GM12865 (cell line): ENCODE measurements around the gene ITPKB.
A peak's percentile ranks its signal among the peaks of the same experiment; 100 is the strongest.

ENCODE experiments used
- DNase-seq: peaks from one replicate; pipeline ENCODE4 v3.0.0; 2010; ENCODE audit warnings: low read depth
- H3K4me3 ChIP-seq: 2 replicates; pipeline ENCODE4 v1.5.1; 2011; ENCODE audit warnings: mild to moderate bottlenecking, low read depth, low read length, control low read depth
- TF ChIP-seq, protein P1 (sequence below): IDR thresholded peaks from 2 replicates; pipeline ENCODE4 v1.5.1; 2011; ENCODE audit warnings: low read length, control low read depth, low read depth, inconsistent platforms; ENCODE audit not compliant: insufficient read depth; ENCODE audit errors: missing control alignments

The ITPKB gene

DNA sequence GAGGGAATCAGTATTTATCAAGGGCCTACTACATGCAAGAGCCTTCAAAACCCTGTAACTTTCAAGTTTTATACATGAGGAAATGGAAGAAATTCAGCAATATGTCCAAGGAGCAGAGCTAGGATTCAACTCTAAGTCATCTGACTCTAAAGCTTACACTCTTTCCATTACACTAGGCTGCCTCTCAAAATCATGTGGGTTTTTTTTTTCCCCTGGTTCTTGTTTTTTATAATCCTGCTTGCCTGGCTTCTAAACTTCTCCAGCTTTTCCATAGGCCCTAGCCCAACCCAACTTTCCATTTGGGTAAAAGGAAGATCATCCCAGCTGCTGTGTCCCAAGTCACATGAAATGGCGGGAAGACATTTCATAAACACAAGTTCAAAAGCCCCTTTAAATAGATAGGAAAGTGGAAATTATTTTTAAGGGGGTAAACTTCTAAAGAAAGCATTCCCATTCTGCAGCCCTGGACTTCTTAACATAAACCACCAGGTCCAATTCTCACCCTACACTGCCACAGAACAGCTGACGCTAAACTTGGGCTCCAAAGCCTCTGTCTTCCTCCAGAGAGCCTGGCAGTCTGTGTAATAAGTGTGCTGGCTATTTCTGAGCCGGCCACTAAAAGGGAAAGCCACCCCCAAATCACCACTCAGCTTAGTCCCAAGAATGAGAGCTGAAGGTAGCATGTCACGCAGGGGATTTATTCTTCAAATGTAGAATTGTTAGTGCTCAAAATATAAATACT is 46.9 kb downstream of the ITPKB start:
- TF ChIP-seq, protein P1, sequence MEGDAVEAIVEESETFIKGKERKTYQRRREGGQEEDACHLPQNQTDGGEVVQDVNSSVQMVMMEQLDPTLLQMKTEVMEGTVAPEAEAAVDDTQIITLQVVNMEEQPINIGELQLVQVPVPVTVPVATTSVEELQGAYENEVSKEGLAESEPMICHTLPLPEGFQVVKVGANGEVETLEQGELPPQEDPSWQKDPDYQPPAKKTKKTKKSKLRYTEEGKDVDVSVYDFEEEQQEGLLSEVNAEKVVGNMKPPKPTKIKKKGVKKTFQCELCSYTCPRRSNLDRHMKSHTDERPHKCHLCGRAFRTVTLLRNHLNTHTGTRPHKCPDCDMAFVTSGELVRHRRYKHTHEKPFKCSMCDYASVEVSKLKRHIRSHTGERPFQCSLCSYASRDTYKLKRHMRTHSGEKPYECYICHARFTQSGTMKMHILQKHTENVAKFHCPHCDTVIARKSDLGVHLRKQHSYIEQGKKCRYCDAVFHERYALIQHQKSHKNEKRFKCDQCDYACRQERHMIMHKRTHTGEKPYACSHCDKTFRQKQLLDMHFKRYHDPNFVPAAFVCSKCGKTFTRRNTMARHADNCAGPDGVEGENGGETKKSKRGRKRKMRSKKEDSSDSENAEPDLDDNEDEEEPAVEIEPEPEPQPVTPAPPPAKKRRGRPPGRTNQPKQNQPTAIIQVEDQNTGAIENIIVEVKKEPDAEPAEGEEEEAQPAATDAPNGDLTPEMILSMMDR = no peak
- DNase-seq = no peak
- no peak overlapping the region for H3K4me3 ChIP-seq

DNA sequence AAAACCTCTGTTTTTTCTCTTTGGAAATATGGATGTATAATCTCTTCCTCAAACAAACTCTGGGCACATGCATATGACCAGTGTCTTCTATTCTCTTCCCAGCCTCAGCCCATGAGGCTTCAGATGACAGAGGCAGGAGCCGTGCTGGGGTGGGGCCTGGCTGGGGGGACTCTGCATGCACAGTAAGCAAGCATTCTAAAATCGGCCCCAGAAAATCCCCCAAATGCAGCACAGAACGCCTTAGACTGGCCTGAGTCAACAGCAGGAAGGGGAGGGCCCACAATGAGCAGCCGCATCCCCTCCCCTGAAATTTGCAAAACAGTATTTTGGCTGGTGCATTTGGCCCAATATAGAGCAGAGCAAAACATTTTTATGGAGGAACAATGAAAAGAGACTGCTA is 47.8 kb downstream of the ITPKB start:
- TF ChIP-seq, protein P1 = no peak
- DNase-seq = peak; percentile 44

DNA sequence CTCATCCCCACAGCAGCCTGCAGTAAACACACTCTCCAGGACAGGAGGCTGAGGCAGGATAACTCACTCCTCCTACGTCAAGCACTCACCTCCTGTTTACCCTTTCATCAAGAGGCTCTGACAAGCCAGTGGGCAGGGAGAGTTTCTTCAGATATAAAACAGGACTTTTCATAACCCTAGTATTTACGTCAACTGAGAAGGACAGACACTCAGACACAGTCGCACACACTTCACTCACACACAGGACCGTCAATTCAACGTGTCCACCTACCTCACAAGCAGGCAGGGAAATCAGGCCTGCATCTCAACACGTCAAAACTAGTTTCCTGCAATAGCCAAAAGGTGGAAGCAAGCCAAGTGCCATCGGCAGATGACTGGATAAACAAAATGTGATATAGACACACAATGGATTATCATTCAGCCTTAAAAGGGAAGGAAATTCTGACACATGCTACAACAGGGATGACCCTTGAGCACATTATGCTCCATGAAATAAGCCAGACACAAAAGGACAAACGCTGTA is 48.6 kb downstream of the ITPKB start:
- DNase-seq = no peak
- no peak overlapping the region for H3K4me3 ChIP-seq
- TF ChIP-seq, protein P1 = no peak

More for the DNA sequence above, 47.8 kb downstream of the ITPKB start:
- no peak overlapping the region for H3K4me3 ChIP-seq

DNA sequence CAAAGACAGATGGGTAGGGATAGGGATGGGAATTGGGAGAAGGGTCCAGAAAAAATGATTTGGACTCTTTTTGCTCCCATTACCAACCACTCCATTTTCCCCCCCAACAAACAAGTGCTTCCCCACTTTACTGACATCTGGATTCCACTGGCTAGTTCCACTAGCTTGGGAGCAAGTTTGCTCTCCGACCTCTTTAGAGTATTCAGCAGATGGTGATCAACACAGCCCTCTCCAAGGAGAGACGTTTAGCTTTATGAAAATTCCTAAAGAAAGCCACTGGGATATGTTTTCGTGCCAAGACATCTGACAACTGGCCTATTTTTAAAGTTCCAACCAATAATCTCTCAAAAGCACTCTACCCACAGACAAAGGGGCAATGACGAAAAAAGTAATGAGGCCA is 50.3 kb downstream of the ITPKB start:
- H3K4me3 ChIP-seq = no peak overlapping the region
- no peak for DNase-seq
- TF ChIP-seq, protein P1 = no peak

DNA sequence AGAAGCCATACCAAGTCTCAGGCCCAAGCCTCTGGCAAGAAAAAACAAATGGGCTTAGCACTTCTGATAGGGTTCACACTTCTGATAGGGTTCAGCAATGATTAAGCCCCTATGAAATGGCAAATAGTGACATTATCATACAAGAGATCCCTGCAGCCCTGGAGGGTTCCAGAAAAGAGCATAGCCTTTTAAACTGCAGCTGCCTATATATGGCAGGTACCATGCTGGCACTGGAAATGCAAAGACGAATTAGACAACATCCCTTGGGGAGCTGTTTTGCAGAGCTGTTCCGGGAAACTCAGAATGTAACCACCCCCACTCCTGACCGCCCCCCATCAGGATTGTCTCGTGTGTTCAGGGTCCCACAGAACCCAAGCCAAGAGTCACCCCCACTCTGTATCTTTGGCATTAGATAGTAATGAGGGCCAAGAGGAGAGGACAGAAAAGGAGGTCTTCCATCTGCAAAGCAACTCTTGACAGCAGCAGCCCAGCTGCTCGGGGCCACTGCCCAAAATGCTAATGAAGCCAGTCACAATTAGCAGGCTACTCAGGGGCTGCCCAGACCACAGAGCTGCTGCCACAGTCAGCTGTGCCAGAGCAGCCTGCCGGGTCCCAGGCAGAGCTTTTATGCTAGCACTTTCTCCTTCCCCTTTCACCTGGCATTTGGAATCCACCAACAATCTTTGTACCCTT is 50.9 kb downstream of the ITPKB start:
- TF ChIP-seq, protein P1 = no peak
- no peak overlapping the region for H3K4me3 ChIP-seq
- no peak for DNase-seq

DNA sequence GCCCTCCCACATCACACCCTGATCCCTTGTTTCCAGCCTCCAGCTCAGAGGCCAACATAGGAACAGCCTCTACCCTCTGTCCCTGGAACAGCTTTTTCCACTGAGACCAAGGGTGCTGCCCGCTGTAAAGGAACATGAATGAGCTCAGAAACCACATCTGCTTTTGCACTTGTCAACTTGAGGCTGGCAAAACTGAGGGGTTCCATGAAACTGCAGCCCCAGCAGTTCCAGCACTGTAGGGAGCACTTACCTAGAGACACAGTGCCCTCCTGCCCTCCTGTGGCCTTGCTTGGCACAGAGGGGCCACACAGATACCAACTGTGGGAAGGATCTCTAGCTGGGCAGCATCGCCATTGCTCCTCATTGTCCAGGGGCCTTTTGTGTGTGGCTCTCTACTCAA is 51.7 kb downstream of the ITPKB start:
- no peak for DNase-seq
- TF ChIP-seq, protein P1 = peak; percentile 30
- H3K4me3 ChIP-seq = no peak overlapping the region
